ELF-1 (cell line): Measurements from ENCODE around the gene BCAS3.

Experiments
- DNase-seq: peaks from one replicate; pipeline ENCODE4 v3.0.0-alpha.2; 2016; ENCODE audit warnings: low read depth, low spot score

BCAS3 gene

GRCh38 chr17:61189968-61190367 is 512.3 kb downstream of the BCAS3 start:
- DNase-seq, result no peak

GRCh38 chr17:61196302-61196704 is 518.7 kb downstream of the BCAS3 start:
- no peak for DNase-seq

GRCh38 chr17:61196799-61197198 is 519.1 kb downstream of the BCAS3 start:
- DNase-seq, result no peak

- no peak for DNase-seq
These were observed 522.0 kb downstream of the BCAS3 start for GRCh38 chr17:61199431-61200338.

GRCh38 chr17:61200339-61200715 is 522.7 kb downstream of the BCAS3 start:
- no peak for DNase-seq

- no peak for DNase-seq
These were observed 523.6 kb downstream of the BCAS3 start for GRCh38 chr17:61201211-61201610.

- DNase-seq, result no peak
These were observed 524.9 kb downstream of the BCAS3 start for GRCh38 chr17:61202564-61202963.

GRCh38 chr17:61203671-61204131 is 526.0 kb downstream of the BCAS3 start:
- no peak for DNase-seq

- no peak for DNase-seq
These were observed 526.8 kb downstream of the BCAS3 start for GRCh38 chr17:61204456-61204855.

GRCh38 chr17:61205401-61205800 is 527.8 kb downstream of the BCAS3 start:
- DNase-seq, result no peak

- DNase-seq, result no peak
These were observed 528.3 kb downstream of the BCAS3 start for GRCh38 chr17:61205931-61206330.

- no peak for DNase-seq
These were observed 529.3 kb downstream of the BCAS3 start for GRCh38 chr17:61206922-61207321.

GRCh38 chr17:61208301-61209105 is 530.9 kb downstream of the BCAS3 start:
- DNase-seq, result no peak

- no peak for DNase-seq
These were observed 531.4 kb downstream of the BCAS3 start for GRCh38 chr17:61209106-61209439.

GRCh38 chr17:61209525-61209924 is 531.9 kb downstream of the BCAS3 start:
- DNase-seq, result no peak

- no peak for DNase-seq
These were observed 533.6 kb downstream of the BCAS3 start for GRCh38 chr17:61211236-61211635.

- DNase-seq, result no peak
These were observed 535.0 kb downstream of the BCAS3 start for GRCh38 chr17:61212655-61213054.

- DNase-seq, result no peak
These were observed 537.1 kb downstream of the BCAS3 start for GRCh38 chr17:61214753-61215152.

- DNase-seq, result no peak
These were observed 538.4 kb downstream of the BCAS3 start for GRCh38 chr17:61216066-61216465.

GRCh38 chr17:61217878-61218437 is 540.3 kb downstream of the BCAS3 start:
- no peak for DNase-seq

GRCh38 chr17:61218438-61218837 is 540.8 kb downstream of the BCAS3 start:
- no peak for DNase-seq

- no peak for DNase-seq
These were observed 541.8 kb downstream of the BCAS3 start for GRCh38 chr17:61219460-61219859.
